Glomerular endothelial cell (primary cell): ENCODE data around the gene FN3KRP. TPM values are rescaled to one million over a fixed set of nuclear protein-coding genes. Genes with fewer than 3 reads are reported as not detected.

Source experiments
- DNase-seq: peaks from one replicate; pipeline ENCODE4 v3.0.0-alpha.2; 2011; ENCODE audit warnings: low read depth, low spot score; ENCODE audit errors: extremely low read depth
- total RNA-seq: library from RNA; depleted of rRNA; stranded (reverse); fragments of >200 nt; gene quantifications from 2 replicates; pipeline ENCODE4 v1.2.3, GENCODE V29; 2015

The FN3KRP gene
- total RNA-seq, 1 donor from 2014 or later: 24.0 TPM

GRCh38 chr17:82775001-82775823 is 58.7 kb downstream of the FN3KRP start:
- no peak for DNase-seq

GRCh38 chr17:82776454-82776853 is 59.9 kb downstream of the FN3KRP start:
- no peak for DNase-seq

Other genes starting within 250 kb of the FN3KRP start
- gene FOXK2, start 197.0 kb upstream of the FN3KRP start, total RNA-seq: 55.0 and 56.8 TPM in 2 replicates
- 78.3 and 94.4 TPM in 2 replicates for gene WDR45B, start 68.3 kb upstream of the FN3KRP start, total RNA-seq
- gene RAB40B, start 18.0 kb upstream of the FN3KRP start, total RNA-seq: 6.7 and 11.4 TPM in 2 replicates
- gene FN3K, start 18.9 kb downstream of the FN3KRP start, total RNA-seq: 2.9 and 19.7 TPM in 2 replicates
- 101 and 144 TPM in 2 replicates for gene TBCD, start 35.4 kb downstream of the FN3KRP start, total RNA-seq
- 0.29 and 0.68 TPM in 2 replicates for gene ZNF750, start 123.3 kb downstream of the FN3KRP start, total RNA-seq